Esophagus muscularis mucosa (tissue), 3 donors: ENCODE results near the gene CSNK1D.

ENCODE experiments used
- POLR2A ChIP-seq: fragments of 450-650 bp; IDR thresholded peaks from one replicate; pipeline ENCODE4 v1.6.1; 2017; ENCODE audit warnings: antibody characterized with exemption, moderate library complexity, mild to moderate bottlenecking, low read depth
- TF ChIP-seq, protein P1 (sequence below), 3 experiments: fragments of 200-600 bp in 2 of 3; fragments of 450-650 bp in 1 of 3; sonication (generic) in 2 of 3; IDR thresholded peaks; one replicate each; pipeline ENCODE4 v1.5.1; 2017 to 2019; ENCODE audit warnings: antibody characterized with exemption in 3 of 3, mild to moderate bottlenecking in 2 of 3, moderate library complexity in 1 of 3

DNA sequence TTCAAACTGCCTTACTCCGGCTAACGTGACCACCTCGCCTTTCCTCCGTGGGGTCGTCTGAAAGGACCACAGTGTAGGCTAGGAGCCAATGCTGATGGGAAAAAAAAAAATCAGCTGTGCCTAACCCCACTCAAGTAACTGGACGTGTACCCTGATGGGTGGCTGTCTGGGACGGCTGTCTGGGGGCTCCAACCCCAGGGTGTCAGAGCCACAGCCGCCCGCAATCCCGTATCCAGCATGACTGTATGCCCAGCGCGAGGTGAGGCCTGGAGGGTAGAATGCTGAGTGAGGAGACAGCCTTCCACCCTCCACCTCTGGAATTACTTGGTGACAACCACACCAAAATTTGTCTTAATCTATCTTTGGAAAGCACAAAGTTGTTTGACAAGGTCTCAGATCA, 2.8 kb downstream of the CSNK1D start:
- TF ChIP-seq, protein P1, sequence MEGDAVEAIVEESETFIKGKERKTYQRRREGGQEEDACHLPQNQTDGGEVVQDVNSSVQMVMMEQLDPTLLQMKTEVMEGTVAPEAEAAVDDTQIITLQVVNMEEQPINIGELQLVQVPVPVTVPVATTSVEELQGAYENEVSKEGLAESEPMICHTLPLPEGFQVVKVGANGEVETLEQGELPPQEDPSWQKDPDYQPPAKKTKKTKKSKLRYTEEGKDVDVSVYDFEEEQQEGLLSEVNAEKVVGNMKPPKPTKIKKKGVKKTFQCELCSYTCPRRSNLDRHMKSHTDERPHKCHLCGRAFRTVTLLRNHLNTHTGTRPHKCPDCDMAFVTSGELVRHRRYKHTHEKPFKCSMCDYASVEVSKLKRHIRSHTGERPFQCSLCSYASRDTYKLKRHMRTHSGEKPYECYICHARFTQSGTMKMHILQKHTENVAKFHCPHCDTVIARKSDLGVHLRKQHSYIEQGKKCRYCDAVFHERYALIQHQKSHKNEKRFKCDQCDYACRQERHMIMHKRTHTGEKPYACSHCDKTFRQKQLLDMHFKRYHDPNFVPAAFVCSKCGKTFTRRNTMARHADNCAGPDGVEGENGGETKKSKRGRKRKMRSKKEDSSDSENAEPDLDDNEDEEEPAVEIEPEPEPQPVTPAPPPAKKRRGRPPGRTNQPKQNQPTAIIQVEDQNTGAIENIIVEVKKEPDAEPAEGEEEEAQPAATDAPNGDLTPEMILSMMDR (IDR thresholded peaks at IDR 0.05) = no peak
- TF ChIP-seq POLR2A = no peak
